GM21529 (cell line): ENCODE measurements around the gene YBEY.

ENCODE experiments used
- ATAC-seq: cut with Tn5 transposase; IDR thresholded peaks from one replicate; pipeline ENCODE4 v1.9.1; 2021; ENCODE audit not compliant: unreplicated experiment

YBEY gene

GRCh38 chr21:46325073-46325912, 39.2 kb downstream of the YBEY start:
- ATAC-seq, result no peak

- no peak for ATAC-seq
Observed at GRCh38 chr21:46326110-46326703, 40.1 kb downstream of the YBEY start.

GRCh38 chr21:46327711-46328110, 41.6 kb downstream of the YBEY start:
- no peak for ATAC-seq

DNA sequence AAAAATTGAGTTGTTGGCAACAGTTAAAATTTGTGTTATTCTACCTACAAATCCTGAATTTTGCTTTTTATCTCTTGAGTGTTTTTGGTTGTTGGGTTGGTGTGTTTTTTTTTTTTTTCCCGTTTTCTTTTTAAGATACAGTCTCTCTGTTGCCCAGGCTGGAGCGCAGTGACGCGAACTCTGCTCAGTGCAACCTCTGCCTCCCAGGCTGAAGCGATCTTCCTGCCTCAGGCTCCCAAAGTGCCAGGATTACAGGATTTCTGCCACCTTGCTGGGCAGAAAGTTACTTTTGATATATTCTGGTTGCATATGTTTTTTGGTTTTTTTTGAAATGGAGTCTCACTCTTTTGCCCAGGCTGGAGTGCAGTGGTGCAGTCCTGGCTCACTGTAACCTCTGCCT, 42.0 kb downstream of the YBEY start:
- no peak for ATAC-seq

GRCh38 chr21:46329796-46330195, 43.7 kb downstream of the YBEY start:
- no peak for ATAC-seq

- no peak for ATAC-seq
Observed at GRCh38 chr21:46334351-46335140, 48.4 kb downstream of the YBEY start.

- no peak for ATAC-seq
Observed at GRCh38 chr21:46336603-46337002, 50.5 kb downstream of the YBEY start.

DNA sequence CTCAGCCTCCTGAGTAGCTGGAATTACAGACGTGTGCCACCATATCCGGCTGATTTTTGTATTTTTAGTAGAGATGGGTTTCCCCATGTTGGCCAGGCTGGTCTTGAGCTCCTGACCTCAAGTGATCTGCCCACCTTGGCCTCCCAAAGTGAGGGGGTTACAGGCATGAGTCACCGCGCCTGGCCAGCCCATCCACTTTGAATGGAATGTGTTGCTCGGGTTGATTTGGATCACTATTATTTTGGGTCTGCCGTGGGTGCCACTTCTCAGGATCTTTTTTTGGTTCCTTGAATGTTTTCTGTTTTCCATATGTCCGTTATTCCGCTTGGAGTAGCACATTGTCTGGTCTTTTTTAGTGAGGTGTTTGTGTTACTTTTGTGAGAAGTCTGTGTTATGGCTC, 54.9 kb downstream of the YBEY start:
- no peak for ATAC-seq

DNA sequence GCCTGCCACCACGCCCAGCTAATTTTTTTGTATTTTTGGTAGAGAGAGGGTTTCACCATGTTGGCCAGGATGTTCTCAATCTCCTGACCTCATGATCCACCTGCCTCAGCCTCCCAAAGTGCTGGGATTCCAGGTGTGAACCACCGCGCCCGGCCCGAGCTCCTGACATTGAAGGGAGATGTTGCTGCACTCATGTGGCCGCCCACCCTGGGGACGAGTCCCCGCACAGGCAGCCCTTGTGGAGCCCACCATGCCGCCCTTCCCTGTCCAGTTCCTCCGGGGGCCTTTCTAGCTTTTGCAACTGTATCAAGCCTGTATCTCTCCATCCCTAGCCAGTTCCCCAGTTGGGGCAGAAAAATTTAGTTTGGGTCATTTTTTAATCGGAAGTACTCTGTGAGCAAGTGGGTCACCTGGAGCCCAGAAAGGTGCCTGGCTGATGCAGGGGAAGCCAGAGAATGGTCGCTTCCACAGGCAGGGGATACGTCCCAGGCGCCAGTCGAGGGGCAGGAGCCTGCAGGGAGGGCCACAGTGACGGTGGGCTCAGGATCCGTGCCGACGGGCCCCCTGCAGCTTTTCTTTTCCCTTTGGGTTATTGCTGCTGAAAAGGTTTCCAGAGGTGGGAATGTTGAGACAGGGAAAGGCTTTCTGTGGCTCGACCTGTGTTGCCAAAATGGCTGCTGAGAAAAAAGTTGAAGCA, 58.2 kb downstream of the YBEY start:
- no peak for ATAC-seq

- no peak for ATAC-seq
Observed at GRCh38 chr21:46345861-46346260, 59.7 kb downstream of the YBEY start.

- ATAC-seq, result no peak
Observed at GRCh38 chr21:46346296-46347202, 60.4 kb downstream of the YBEY start.

GRCh38 chr21:46347203-46347550, 61.0 kb downstream of the YBEY start:
- ATAC-seq, result no peak
